HG03108 (cell line): ENCODE data around the gene TAS2R4.
"Not testable (repeated sequence)": the region's sequence is repeated elsewhere in the genome, so short reads cannot be mapped to it uniquely, and the experiment has no call there.

Source experiments
- ATAC-seq: cut with Tn5 transposase; IDR thresholded peaks from one replicate; pipeline ENCODE4 v1.9.1; 2021; ENCODE audit warnings: moderate library complexity; ENCODE audit not compliant: unreplicated experiment

Gene TAS2R4

DNA sequence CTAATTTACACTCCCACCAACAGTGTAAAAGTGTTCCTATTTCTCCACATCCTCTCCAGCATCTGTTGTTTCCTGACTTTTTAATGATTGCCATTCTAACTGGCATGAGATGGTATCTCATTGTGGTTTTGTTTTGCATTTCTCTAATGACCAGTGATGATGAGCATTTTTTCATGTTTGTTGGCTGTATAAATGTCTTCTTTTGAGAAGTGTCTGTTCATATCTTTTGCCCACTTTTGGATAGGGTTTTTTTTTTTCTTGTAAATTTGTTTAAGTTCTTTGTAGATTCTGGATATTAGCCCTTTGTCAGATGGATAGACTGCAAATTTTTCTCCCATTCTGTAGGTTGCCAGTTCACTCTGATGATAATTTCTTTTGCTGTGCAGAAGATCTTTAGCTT lies 46.0 kb downstream of the TAS2R4 start:
- not testable (repeated sequence) for ATAC-seq
